SK-N-SH (cell line): ENCODE measurements around the gene GPX7. TPM values are rescaled to one million over a fixed set of nuclear protein-coding genes. Genes with fewer than 3 reads are reported as not detected.

Experiments
- CTCF ChIA-PET: fragments of 300-600, 350-600 bp; formaldehyde crosslinking; extraction: SDS; loops from one replicate; lab custom pipeline; 2021; lab: Yijun Ruan, JAX
- POLR2A ChIA-PET: fragments of 350-600 bp; sonication (Branson Sonifier 250); formaldehyde crosslinking; extraction: SDS; loops from one replicate; lab custom pipeline; 2020; ENCODE audit warnings: antibody characterized with exemption, inconsistent platforms; lab: Yijun Ruan, JAX
- DNase-seq: peaks from one replicate; pipeline ENCODE4 v3.0.0; 2012
- H2AFZ ChIP-seq: fragments of 200-600 bp; sonication (generic); 2 replicates; pipeline ENCODE4 v1.8.1; 2016; ENCODE audit warnings: antibody characterized with exemption, mild to moderate bottlenecking, low read depth
- H3F3A ChIP-seq: fragments of 200-600 bp; sonication (generic); replicated peaks from 2 replicates; pipeline ENCODE3; 2016; ENCODE audit warnings: antibody characterized with exemption, mild to moderate bottlenecking; ENCODE audit not compliant: insufficient read depth
- H3K27ac ChIP-seq, 2 experiments: fragments of 200-500 bp in 1 of 2; fragments of 200-600 bp in 1 of 2; sonication (Bioruptor generic) in 1 of 2; sonication (generic), shearing (Covaris generic) in 1 of 2; 2 replicates each; pipeline versions ENCODE4 v1.5.1 to v1.6.1; 2014 to 2016; ENCODE audit warnings: low read depth in 2 of 2, inconsistent platforms in 1 of 2, low read length in 1 of 2, mild to moderate bottlenecking in 1 of 2, mixed read lengths in 1 of 2
- H3K27me3 ChIP-seq: fragments of 200-600 bp; sonication (generic), shearing (Covaris generic); 2 replicates; pipeline ENCODE4 v1.6.1; 2016; ENCODE audit warnings: mixed run types; ENCODE audit not compliant: insufficient read depth
- H3K36me3 ChIP-seq, 2 experiments: fragments of 200-500 bp in 1 of 2; fragments of 200-600 bp in 1 of 2; sonication (Bioruptor generic) in 1 of 2; sonication (generic) in 1 of 2; replicated peaks in 1 of 2; 2 replicates each; pipeline versions ENCODE3 to v1.5.1; 2014 to 2016; ENCODE audit warnings: low read length in 1 of 2, mild to moderate bottlenecking in 1 of 2; ENCODE audit not compliant: insufficient read depth in 2 of 2, control insufficient read depth in 1 of 2
- H3K4me1 ChIP-seq, 2 experiments: fragments of 200-500 bp in 1 of 2; fragments of 200-600 bp in 1 of 2; sonication (Bioruptor generic) in 1 of 2; sonication (generic), shearing (Covaris generic) in 1 of 2; 2 replicates each; pipeline versions ENCODE4 v1.5.1 to v1.6.1; 2014 to 2016; ENCODE audit warnings: low read depth in 1 of 2, low read length in 1 of 2, mixed run types in 1 of 2; ENCODE audit not compliant: insufficient read depth in 2 of 2, control insufficient read depth in 1 of 2
- H3K4me2 ChIP-seq: fragments of 200-600 bp; sonication (generic), shearing (Covaris generic); 2 replicates; pipeline ENCODE4 v1.6.1; 2017; ENCODE audit warnings: mixed run types
- H3K4me3 ChIP-seq, 2 experiments: fragments of 200-500 bp in 1 of 2; fragments of 200-600 bp in 1 of 2; sonication (Bioruptor generic) in 1 of 2; sonication (generic), shearing (Covaris generic) in 1 of 2; 2 replicates each; pipeline versions ENCODE4 v1.5.1 to v1.8.1; 2014 to 2016; ENCODE audit warnings: low read depth in 2 of 2, inconsistent platforms in 1 of 2, low read length in 1 of 2, mild to moderate bottlenecking in 1 of 2, mixed read lengths in 1 of 2, moderate library complexity in 1 of 2
- H3K79me2 ChIP-seq: fragments of 200-600 bp; sonication (generic); 2 replicates; pipeline ENCODE4 v1.8.1; 2017; ENCODE audit warnings: mild to moderate bottlenecking; ENCODE audit not compliant: insufficient read depth
- H3K9ac ChIP-seq: fragments of 200-600 bp; sonication (generic); 2 replicates; pipeline ENCODE4 v1.6.1; 2017; ENCODE audit warnings: mixed run types
- H3K9me2 ChIP-seq: fragments of 200-600 bp; sonication (generic); 2 replicates; pipeline ENCODE4 v1.6.1; 2017; ENCODE audit warnings: mixed run types
- H3K9me3 ChIP-seq: fragments of 200-600 bp; sonication (generic); 2 replicates; pipeline ENCODE4 v1.6.1; 2017; ENCODE audit warnings: mixed run types, mild to moderate bottlenecking, moderate library complexity
- H4K20me1 ChIP-seq: fragments of 200-600 bp; sonication (generic); 2 replicates; pipeline ENCODE4 v1.6.1; 2017; ENCODE audit warnings: mild to moderate bottlenecking, mixed run types; ENCODE audit not compliant: insufficient read depth
- CTCF ChIP-seq: fragments of 200-600 bp; sonication (generic); IDR thresholded peaks from 2 replicates; pipeline ENCODE4 v1.6.1; 2017; ENCODE audit warnings: antibody characterized with exemption, mild to moderate bottlenecking, moderate library complexity
- ELF1 ChIP-seq: IDR thresholded peaks from 2 replicates; pipeline ENCODE4 v1.4.0; 2012
- GABPA ChIP-seq: IDR thresholded peaks from 2 replicates; pipeline ENCODE4 v1.4.0; 2012; ENCODE audit warnings: low read depth, mild to moderate bottlenecking
- GATA2 ChIP-seq: sonication (generic); formaldehyde crosslinking; IDR thresholded peaks from 2 replicates; pipeline ENCODE4 v1.5.0; 2020; ENCODE audit warnings: mild to moderate bottlenecking, missing genetic modification reagents
- JUND ChIP-seq: IDR thresholded peaks from 2 replicates; pipeline ENCODE4 v1.4.0; 2012
- MAX ChIP-seq: IDR thresholded peaks from 2 replicates; pipeline ENCODE4 v1.4.0; 2012; ENCODE audit warnings: low read depth
- MEF2A ChIP-seq: IDR thresholded peaks from 2 replicates; pipeline ENCODE4 v1.4.0; 2012; ENCODE audit warnings: low read depth, borderline replicate concordance
- NFIC ChIP-seq: IDR thresholded peaks from 2 replicates; pipeline ENCODE4 v1.4.0; 2012; ENCODE audit warnings: borderline replicate concordance
- POLR2AphosphoS5 ChIP-seq: IDR thresholded peaks from 2 replicates; pipeline ENCODE4 v1.6.1; 2012; ENCODE audit warnings: low read depth, low read length
- RAD21 ChIP-seq: IDR thresholded peaks from 2 replicates; pipeline ENCODE4 v1.6.1; 2012; ENCODE audit warnings: mild to moderate bottlenecking, low read length
- RCOR1 ChIP-seq: fragments of 150-350 bp; IDR thresholded peaks from 2 replicates; pipeline ENCODE4 v1.6.1; 2017; ENCODE audit warnings: antibody characterized with exemption, low read length
- RXRA ChIP-seq: IDR thresholded peaks from 2 replicates; pipeline ENCODE4 v1.4.0; 2012; ENCODE audit warnings: low read depth, mild to moderate bottlenecking, borderline replicate concordance
- SIN3A ChIP-seq: IDR thresholded peaks from 2 replicates; pipeline ENCODE4 v1.6.1; 2012; ENCODE audit warnings: low read depth, mild to moderate bottlenecking, low read length, moderate library complexity, borderline replicate concordance
- TCF12 ChIP-seq: IDR thresholded peaks from 2 replicates; pipeline ENCODE4 v1.4.0; 2012
- USF1 ChIP-seq: IDR thresholded peaks from 2 replicates; pipeline ENCODE4 v1.4.0; 2012; ENCODE audit warnings: low read depth, borderline replicate concordance
- WGBS: methylation state at CpG from one replicate; pipeline ENCODE4 v1.1.6; 2017; ENCODE audit warnings: low lambda C conversion rate; 5-methylcytosine and 5-hydroxymethylcytosine counted together
- polyA plus RNA-seq, 3 experiments: library from polyadenylated mRNA; depleted of rRNA; stranded (reverse); fragments of >200 nt; gene quantifications; 2 replicates each; pipeline ENCODE4 v1.2.3, GENCODE V29; 2012

The GPX7 gene
- polyA plus RNA-seq, 1 of the 3 experiments (the other 2 are of a cell fraction): 6.2 TPM

GRCh38 chr1:52580283-52580682 is 21.9 kb upstream of the GPX7 start (continued):
- TF ChIP-seq USF1 (no peak), MAX (no peak), GATA2 (no peak), SIN3A (no peak), RAD21 (no peak), MEF2A (no peak), GABPA (no peak), POLR2AphosphoS5 (no peak)

DNA sequence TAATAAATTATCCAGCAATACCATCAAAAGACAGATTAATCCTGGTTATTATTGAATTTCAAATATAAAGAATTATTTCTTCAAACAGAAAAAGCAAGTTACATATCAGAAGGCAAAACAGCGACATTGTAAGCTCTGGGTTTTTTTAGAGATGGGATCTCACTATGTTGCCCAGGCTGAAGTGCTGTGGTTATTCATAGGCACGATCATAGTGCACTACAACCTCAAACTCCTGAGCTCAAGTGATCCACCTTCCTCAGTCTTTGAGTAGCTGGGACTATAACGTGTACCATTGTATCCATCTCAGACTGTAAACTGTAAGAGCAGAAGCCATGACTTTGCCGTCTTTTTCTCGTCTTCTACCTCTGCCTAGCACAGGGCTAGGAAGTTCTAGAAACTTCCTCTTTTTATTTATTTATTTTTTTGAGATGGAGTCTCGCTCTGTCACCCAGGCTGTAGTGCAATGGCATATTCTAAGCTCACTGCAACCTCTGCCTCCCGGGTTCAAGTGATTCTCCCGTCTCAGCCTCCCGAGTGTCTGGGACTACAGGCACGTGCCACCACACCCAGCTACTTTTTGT is 20.0 kb upstream of the GPX7 start:
- CTCF ChIA-PET: no interaction called here
- DNase-seq: no peak

More for the DNA sequence above, 20.0 kb upstream of the GPX7 start:
- H3K27me3 ChIP-seq: no peaks in the 10 kb centered on the region
- POLR2A ChIA-PET: no interaction called here
- no peak for TF ChIP-seq RXRA
- TF ChIP-seq RCOR1: no peak
- TF ChIP-seq SIN3A: no peak
- TF ChIP-seq TCF12: no peak
- TF ChIP-seq CTCF: no peak
- TF ChIP-seq NFIC: no peak
- TF ChIP-seq JUND: no peak
- TF ChIP-seq ELF1: no peak
- no peaks in the 10 kb centered on the region for H3K9me2 ChIP-seq
- H3K9me3 ChIP-seq: no peaks in the 10 kb centered on the region
- H3K9ac ChIP-seq: no peak overlapping the region
- no peaks in the 10 kb centered on the region for H3K4me1 ChIP-seq
- H3K27ac ChIP-seq: no peak overlapping the region
- H3K79me2 ChIP-seq: no peaks in the 10 kb centered on the region
- WGBS: 86% methylated on average over 10 of the region's 10 CpGs
- H3K4me3 ChIP-seq: no peak overlapping the region
- H4K20me1 ChIP-seq: no peaks in the 10 kb centered on the region
- H3K36me3 ChIP-seq: no peaks in the 10 kb centered on the region
- H2AFZ ChIP-seq: no peak overlapping the region
- no peaks in the 10 kb centered on the region for H3F3A ChIP-seq
- no peak overlapping the region for H3K4me2 ChIP-seq
